ENCODE results near the gene RNF113B. TPM values are rescaled to one million over a fixed set of nuclear protein-coding genes. Genes with fewer than 3 reads are reported as not detected.

Gene RNF113B
- total RNA-seq, 1 donor from 2014 or later = not detected

DNA sequence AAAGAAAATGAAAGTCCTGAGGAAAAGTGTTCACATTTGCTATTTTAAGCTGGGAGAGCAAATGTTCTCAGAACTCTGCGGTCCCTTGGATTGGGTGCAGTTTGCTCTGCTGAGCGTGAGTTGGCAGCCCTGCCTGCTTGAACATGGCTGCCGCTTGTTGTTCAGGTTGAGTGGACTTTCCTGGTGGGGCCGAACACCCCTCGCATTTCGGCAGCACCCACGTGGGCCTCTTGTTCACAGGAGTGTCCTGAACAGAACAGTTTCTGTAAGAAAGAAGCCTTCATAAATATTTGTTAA, 10.8 kb upstream of the RNF113B start:
- TF ChIP-seq, protein P1, sequence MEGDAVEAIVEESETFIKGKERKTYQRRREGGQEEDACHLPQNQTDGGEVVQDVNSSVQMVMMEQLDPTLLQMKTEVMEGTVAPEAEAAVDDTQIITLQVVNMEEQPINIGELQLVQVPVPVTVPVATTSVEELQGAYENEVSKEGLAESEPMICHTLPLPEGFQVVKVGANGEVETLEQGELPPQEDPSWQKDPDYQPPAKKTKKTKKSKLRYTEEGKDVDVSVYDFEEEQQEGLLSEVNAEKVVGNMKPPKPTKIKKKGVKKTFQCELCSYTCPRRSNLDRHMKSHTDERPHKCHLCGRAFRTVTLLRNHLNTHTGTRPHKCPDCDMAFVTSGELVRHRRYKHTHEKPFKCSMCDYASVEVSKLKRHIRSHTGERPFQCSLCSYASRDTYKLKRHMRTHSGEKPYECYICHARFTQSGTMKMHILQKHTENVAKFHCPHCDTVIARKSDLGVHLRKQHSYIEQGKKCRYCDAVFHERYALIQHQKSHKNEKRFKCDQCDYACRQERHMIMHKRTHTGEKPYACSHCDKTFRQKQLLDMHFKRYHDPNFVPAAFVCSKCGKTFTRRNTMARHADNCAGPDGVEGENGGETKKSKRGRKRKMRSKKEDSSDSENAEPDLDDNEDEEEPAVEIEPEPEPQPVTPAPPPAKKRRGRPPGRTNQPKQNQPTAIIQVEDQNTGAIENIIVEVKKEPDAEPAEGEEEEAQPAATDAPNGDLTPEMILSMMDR (IDR thresholded peaks at IDR 0.05; ENCODE audit: insufficient read depth, low read length, poor library complexity, severe bottlenecking) = no peak
- H3K4me3 ChIP-seq (ENCODE audit: low read depth, low read length) = no peak overlapping the region
- no peaks in the 10 kb centered on the region for H3K36me3 ChIP-seq (ENCODE audit: control insufficient read depth, insufficient read depth, low read length)
- no peaks in the 10 kb centered on the region for H3K27me3 ChIP-seq (ENCODE audit: control insufficient read depth, insufficient read depth, low read length)
- no peak for DNase-seq (ENCODE audit: low read depth)

GRCh38 chr13:98187155-98187964, 10.3 kb upstream of the RNF113B start:
- TF ChIP-seq, protein P1 (IDR thresholded peaks at IDR 0.05; ENCODE audit: insufficient read depth, low read length, poor library complexity, severe bottlenecking) = no peak
- DNase-seq (ENCODE audit: low read depth) = no peak
- Histone ChIP-seq H3K36me3 (ENCODE audit: control insufficient read depth, insufficient read depth, low read length) (no peaks in the 10 kb centered on the region), H3K4me3 (ENCODE audit: low read depth, low read length) (no peak overlapping the region), H3K27me3 (ENCODE audit: control insufficient read depth, insufficient read depth, low read length) (no peaks in the 10 kb centered on the region)

GRCh38 chr13:98184792-98185191, 7.7 kb upstream of the RNF113B start:
- DNase-seq (ENCODE audit: low read depth) = no peak
- no peak overlapping the region for H3K4me3 ChIP-seq (ENCODE audit: low read depth, low read length)
- H3K27me3 ChIP-seq (ENCODE audit: control insufficient read depth, insufficient read depth, low read length) = no peaks in the 10 kb centered on the region
- TF ChIP-seq, protein P1 (IDR thresholded peaks at IDR 0.05; ENCODE audit: insufficient read depth, low read length, poor library complexity, severe bottlenecking) = no peak
- H3K36me3 ChIP-seq (ENCODE audit: control insufficient read depth, insufficient read depth, low read length) = no peaks in the 10 kb centered on the region

GRCh38 chr13:98182589-98182988, 5.5 kb upstream of the RNF113B start:
- no peak overlapping the region for H3K4me3 ChIP-seq (ENCODE audit: low read depth, low read length)
- no peak for DNase-seq (ENCODE audit: low read depth)
- TF ChIP-seq, protein P1 (IDR thresholded peaks at IDR 0.05; ENCODE audit: insufficient read depth, low read length, poor library complexity, severe bottlenecking) = no peak
- no peaks in the 10 kb centered on the region for H3K36me3 ChIP-seq (ENCODE audit: control insufficient read depth, insufficient read depth, low read length)
- H3K27me3 ChIP-seq (ENCODE audit: control insufficient read depth, insufficient read depth, low read length) = no peaks in the 10 kb centered on the region

DNA sequence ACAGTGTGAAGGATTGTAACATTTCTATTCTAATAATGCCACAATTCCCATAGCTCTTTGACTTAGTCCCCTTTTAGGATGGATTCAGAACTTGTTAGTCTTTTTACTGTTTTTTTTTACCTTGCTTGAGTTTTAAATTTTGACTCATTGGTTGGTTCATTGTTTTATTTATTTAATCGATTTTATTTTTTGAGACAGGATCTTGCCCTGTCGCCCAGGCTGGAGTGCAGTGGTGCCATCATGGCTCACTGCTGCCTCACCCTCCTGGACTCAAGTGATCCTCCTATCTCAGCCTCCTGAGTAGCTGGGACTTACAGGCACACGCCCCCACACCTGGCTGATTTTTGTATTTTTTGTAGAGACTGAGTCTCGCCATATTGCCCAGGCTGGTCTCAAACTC, 5.1 kb upstream of the RNF113B start:
- no peak for DNase-seq (ENCODE audit: low read depth)

More for the DNA sequence above, 5.1 kb upstream of the RNF113B start:
- no peak overlapping the region for H3K4me3 ChIP-seq (ENCODE audit: low read depth, low read length)
- TF ChIP-seq, protein P1 (IDR thresholded peaks at IDR 0.05; ENCODE audit: insufficient read depth, low read length, poor library complexity, severe bottlenecking) = no peak
- no peaks in the 10 kb centered on the region for H3K27me3 ChIP-seq (ENCODE audit: control insufficient read depth, insufficient read depth, low read length)
- H3K36me3 ChIP-seq (ENCODE audit: control insufficient read depth, insufficient read depth, low read length) = no peaks in the 10 kb centered on the region
